Activated gamma-delta T cell (primary cell): ENCODE measurements around the gene TAS1R2.
"Not testable (repeated sequence)": the region's sequence is repeated elsewhere in the genome, so short reads cannot be mapped to it uniquely, and the experiment has no call there.

Experiments
- DNase-seq: peaks from one replicate; lab custom pipeline; 2025; lab: John Stamatoyannopoulos, UW

TAS1R2 gene

DNA sequence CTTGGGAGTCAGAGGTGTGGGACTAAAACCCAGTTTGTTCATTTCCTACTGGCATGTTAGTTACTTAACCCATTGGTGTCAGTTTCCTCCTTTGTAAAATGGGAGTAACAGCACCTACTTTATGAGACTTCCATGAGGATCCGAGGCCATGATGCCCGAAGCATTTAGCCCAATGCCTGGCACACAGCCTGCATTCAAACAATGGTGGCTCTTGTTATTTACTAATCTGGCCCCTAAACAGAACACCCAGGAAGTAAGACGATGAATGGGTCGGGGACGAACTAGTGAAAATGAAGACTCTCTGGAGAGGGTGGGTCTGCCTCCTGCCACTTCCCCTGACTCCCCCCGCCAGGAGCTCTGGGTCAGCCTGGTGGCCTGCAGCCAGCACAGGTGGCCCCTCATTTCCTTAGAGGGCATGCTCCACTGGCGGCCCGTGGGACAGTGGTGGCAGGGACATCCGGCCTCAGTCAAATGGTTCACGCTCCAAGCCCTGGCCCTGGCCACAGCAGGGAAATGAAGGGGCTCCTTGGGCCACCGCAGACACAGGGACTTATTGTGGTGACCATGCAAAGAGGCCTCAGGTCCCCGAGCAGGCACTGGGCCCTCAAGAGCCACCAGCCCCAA is 9.5 kb upstream of the TAS1R2 start:
- no peak for DNase-seq

- no peak for DNase-seq
These were observed 8.9 kb upstream of the TAS1R2 start for GRCh38 chr1:18868354-18868753.

GRCh38 chr1:18866846-18867245 is 7.4 kb upstream of the TAS1R2 start:
- no peak for DNase-seq

DNA sequence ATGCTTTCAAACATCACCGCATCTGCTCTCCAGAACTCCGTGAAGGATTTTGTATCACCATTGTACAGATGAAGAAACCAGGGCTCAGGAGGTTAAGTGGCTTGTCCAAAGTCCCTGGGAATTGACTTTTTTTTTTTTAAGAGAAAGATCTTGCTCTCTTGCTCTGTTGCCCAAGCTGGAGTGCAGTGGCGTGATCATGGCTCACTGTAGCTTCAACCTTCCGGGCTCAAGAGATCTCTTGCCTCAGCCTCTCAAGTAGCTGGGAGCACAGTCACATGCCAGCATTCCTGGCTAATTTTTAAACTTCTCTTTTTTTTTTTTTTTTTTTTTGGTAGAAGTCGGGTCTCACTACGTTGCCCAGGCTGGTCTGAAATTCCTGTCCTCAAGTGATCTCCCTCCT is 6.9 kb upstream of the TAS1R2 start:
- no peak for DNase-seq

- no peak for DNase-seq
These were observed 5.7 kb upstream of the TAS1R2 start for GRCh38 chr1:18865176-18865575.

- DNase-seq: no peak
These were observed 2.1 kb upstream of the TAS1R2 start for GRCh38 chr1:18861590-18861989.

DNA sequence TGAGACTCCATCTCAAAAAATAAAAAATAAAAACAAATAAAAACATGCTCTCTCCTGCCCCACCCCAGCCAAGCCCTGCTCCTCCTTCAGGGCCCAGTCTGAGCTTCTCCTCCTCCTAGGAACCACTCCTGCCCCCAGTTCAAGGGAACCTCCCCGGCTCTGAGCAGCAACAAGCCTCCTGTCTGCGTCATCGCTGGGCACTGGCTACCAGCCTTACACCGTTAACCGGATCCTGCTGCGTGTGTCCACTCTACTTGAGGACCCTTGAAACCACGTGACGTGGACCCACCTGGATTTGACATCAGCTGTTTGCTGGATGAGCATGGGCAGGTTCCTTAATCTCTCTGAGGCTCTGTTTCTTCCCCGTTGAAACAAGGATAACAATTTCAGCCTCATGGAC is 1.6 kb upstream of the TAS1R2 start:
- DNase-seq: no peak

DNA sequence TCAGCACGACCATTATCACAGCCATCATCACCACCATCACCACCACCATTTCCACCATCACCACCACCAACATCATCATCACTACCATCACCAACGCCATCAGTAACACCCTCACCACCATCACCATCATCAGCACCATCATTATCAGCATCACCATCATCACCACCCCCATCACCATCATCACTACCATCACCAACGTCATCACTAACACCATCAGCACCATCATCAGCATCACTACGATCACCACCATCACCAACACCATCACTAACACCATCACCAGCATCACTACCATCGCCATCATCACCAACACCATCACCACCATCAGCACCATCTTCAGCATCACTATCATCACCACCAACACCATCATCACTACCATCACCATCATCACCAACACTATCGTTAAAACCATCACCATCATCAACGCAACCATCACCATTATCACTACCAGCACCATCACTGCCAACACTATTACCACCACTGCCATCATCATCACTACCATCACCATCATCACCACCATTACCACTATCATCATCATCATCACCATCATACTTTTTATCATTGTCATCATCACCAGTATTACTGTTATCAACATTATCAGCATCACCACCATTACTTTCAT is 1.3 kb downstream of the TAS1R2 start:
- DNase-seq: no peak

GRCh38 chr1:18856435-18856834 is 3.0 kb downstream of the TAS1R2 start:
- no peak for DNase-seq

GRCh38 chr1:18855573-18855972 is 3.9 kb downstream of the TAS1R2 start:
- no peak for DNase-seq

DNA sequence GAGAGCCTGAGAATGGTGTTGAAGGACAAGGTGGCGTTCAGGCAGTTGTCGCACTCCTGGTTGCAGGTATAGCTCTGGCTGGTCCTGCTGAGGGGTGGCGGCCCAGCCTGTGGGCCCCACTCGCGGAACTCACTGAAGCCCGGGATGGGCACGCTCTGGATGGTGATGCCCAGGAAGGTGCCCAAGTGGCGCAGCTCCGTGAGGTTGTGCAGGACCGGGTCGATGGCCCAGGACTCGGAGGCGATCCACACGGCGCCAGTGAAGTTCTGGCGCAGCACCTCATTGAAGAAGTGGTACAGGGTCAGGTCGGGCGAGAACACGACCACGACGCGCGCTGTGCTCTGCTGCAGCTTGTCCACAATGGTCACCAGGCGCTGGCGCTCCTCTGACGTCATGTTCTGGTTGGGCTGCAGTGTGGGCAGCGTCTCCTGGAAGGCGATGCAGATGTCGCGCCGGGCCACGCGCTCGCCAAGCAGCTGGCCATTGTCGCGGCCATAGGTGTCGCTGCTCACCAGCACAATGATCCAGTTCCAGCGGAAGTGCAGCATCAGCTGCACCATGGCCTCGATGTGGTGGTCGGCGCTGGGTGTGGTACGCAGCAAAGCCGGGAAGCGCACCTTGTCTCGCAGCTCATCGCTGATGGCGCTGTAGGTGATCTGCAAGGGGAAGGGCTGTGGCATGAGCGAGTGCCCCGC is 5.0 kb downstream of the TAS1R2 start:
- DNase-seq: no peak

DNA sequence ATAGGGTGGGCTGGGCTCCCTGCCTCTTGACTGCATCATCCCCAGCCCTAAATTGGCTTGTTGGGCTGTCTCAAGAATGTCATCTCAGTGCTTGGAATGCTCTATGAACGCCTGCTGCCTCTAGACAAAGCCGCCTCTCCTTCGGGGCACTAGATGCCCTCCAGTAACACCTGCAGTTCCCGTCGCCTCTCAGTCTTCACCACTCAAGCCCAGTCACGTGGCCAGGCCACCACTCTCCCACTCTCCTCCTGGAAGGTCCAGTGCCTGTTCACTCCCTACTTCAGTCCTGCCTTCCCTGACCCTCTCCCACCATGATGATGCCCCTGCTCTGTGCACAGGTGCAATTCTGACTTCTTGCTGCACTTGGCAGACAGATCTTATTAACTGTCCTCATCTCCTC is 7.0 kb downstream of the TAS1R2 start:
- no peak for DNase-seq

DNA sequence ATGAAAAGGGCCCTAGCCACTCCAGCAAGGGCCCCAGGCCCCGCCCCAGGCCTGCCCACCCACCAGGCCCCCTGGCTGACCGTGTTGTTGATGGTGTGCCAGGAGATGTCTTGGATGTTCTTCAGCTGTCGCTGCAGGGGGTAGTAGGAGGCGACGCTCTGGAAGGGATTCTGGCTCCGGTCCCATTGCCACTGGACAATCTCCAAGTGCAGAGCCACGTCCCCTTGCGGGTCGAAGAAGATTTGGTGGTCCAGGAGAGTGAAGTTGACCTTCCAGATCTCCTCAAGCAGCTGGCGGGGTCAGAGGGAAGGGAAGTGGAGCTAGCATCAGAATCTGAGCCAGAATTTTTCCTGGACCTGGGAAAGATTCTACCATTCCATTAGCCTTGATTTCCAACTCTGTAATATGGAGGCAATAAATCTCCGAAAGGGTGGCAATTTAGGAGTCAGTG is 10.2 kb downstream of the TAS1R2 start:
- DNase-seq: no peak

- DNase-seq: not testable (repeated sequence)
These were observed 11.7 kb downstream of the TAS1R2 start for GRCh38 chr1:18847723-18848122.

- no peak for DNase-seq
These were observed 19.3 kb downstream of the TAS1R2 start for GRCh38 chr1:18840145-18840544.

DNA sequence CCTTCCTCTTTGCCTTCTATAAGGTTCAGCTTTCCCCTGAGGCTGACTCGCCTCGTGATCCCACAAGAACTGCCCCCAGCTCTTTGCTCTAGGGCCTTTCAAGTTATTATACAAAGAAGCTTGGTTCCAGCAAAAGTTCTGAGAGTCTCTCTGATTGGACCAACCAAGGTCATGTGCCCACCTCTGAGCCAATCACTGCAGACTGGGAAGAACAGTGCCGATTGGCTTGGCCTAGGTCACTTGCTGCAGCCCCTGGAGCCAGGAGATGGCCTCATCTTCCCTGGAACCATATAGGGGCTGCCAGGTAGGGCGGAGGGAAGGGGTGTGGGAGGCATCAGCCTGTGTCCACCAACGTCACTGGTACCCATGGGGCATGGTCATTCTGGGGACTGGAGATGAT is 22.8 kb downstream of the TAS1R2 start:
- no peak for DNase-seq

DNA sequence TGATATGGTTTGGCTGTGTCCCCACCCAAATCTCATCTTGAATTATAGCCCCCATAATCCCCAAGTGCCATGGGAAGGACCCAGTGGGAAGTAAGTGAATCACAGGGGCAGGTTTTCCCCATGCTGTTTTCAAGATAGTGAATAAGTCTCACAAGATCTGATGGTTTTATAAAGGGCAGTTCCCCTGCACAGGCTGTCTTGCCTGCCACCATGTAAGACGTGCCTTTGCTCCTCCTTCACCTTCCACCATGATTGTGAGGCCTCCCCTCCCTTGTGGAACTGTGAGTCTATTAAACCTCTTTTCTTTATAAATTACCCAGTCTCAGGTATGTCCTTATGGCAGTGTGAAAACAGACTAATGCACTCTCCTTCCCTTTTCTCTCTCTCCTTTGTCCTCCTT is 27.1 kb downstream of the TAS1R2 start:
- DNase-seq: not testable (repeated sequence)

DNA sequence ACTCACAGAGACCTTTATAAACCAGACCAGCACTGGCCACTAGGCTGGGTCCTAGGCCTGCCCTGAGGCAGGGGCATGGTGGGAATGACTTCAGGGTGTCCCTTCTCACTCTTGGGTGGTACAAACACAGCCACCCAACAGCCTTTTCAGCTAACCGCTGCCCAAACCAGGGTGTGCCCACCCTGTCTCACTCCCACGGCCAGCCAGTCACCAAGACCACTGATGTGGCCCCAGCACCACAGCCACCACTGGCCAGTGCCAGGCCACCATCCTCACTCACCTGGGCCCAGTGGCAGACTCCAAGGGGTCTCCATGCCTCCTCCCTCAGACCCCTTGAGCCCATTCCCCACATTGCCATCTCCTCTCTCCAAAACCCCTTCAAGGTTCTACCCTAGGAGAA is 27.8 kb downstream of the TAS1R2 start:
- no peak for DNase-seq

GRCh38 chr1:18830596-18830995 is 28.9 kb downstream of the TAS1R2 start:
- no peak for DNase-seq

GRCh38 chr1:18829671-18830070 is 29.8 kb downstream of the TAS1R2 start:
- DNase-seq: no peak

GRCh38 chr1:18828224-18828623 is 31.2 kb downstream of the TAS1R2 start:
- no peak for DNase-seq

GRCh38 chr1:18823438-18823837 is 36.0 kb downstream of the TAS1R2 start:
- DNase-seq: no peak
